Neural progenitor cell (in vitro differentiated cells): Measurements from ENCODE around the gene FOXO4.

Experiments used
- CTCF ChIP-seq: fragments of 200-600 bp; sonication (generic); IDR thresholded peaks from 2 replicates; pipeline ENCODE4 v1.5.1; 2017; ENCODE audit warnings: antibody characterized with exemption, mild to moderate bottlenecking
- EZH2 ChIP-seq: fragments of 200-600 bp; sonication (generic); IDR thresholded peaks from 2 replicates; pipeline ENCODE4 v1.6.1; 2017; ENCODE audit warnings: antibody characterized with exemption, mild to moderate bottlenecking, moderate library complexity
- EZH2phosphoT487 ChIP-seq: fragments of 200-600 bp; sonication (generic); IDR thresholded peaks from 2 replicates; pipeline ENCODE4 v1.6.1; 2017; ENCODE audit warnings: antibody characterized with exemption

- TF ChIP-seq EZH2: no peak
- TF ChIP-seq CTCF: no peak
- TF ChIP-seq EZH2phosphoT487: no peak
These were observed 55.7 kb downstream of the FOXO4 start for GRCh38 chrX:71151366-71151765.
